HG02852 (cell line): ENCODE measurements around the gene CSAD.

ENCODE experiments used
- ATAC-seq: cut with Tn5 transposase; IDR thresholded peaks from one replicate; pipeline ENCODE4 v1.9.1; 2021; ENCODE audit warnings: mild to moderate bottlenecking, moderate library complexity; ENCODE audit not compliant: unreplicated experiment

CSAD gene

GRCh38 chr12:53152390-53152789, 28.3 kb downstream of the CSAD start:
- no peak for ATAC-seq

- no peak for ATAC-seq
These were observed 29.7 kb downstream of the CSAD start for GRCh38 chr12:53151039-53151438.

- ATAC-seq = no peak
These were observed 33.1 kb downstream of the CSAD start for GRCh38 chr12:53147653-53148052.

- no peak for ATAC-seq
These were observed 33.5 kb downstream of the CSAD start for GRCh38 chr12:53147181-53147580.

- no peak for ATAC-seq
These were observed 35.1 kb downstream of the CSAD start for GRCh38 chr12:53145383-53146260.

GRCh38 chr12:53143355-53143754, 37.4 kb downstream of the CSAD start:
- ATAC-seq = no peak

GRCh38 chr12:53133722-53134121, 47.0 kb downstream of the CSAD start:
- ATAC-seq = no peak

- no peak for ATAC-seq
These were observed 48.9 kb downstream of the CSAD start for GRCh38 chr12:53131844-53132243.

GRCh38 chr12:53128780-53129569, 51.8 kb downstream of the CSAD start:
- ATAC-seq = no peak

- no peak for ATAC-seq
These were observed 53.6 kb downstream of the CSAD start for GRCh38 chr12:53127169-53127568.

- no peak for ATAC-seq
These were observed 56.4 kb downstream of the CSAD start for GRCh38 chr12:53124352-53124723.

- no peak for ATAC-seq
These were observed 57.0 kb downstream of the CSAD start for GRCh38 chr12:53123578-53124351.

GRCh38 chr12:53122961-53123468, 57.7 kb downstream of the CSAD start:
- no peak for ATAC-seq

GRCh38 chr12:53120685-53121525, 59.8 kb downstream of the CSAD start:
- no peak for ATAC-seq

- no peak for ATAC-seq
These were observed 61.9 kb downstream of the CSAD start for GRCh38 chr12:53118751-53119300.

GRCh38 chr12:53115891-53116648, 64.7 kb downstream of the CSAD start:
- no peak for ATAC-seq

- ATAC-seq = no peak
These were observed 65.4 kb downstream of the CSAD start for GRCh38 chr12:53115112-53115890.

- ATAC-seq = no peak
These were observed 66.8 kb downstream of the CSAD start for GRCh38 chr12:53113951-53114350.
